Suppressor macrophage (primary cell): ENCODE measurements around the gene INPPL1.
"Not testable (repeated sequence)": the region's sequence is repeated elsewhere in the genome, so short reads cannot be mapped to it uniquely, and the experiment has no call there.

Experiments
- DNase-seq, 4 experiments: peaks; one replicate each; pipeline ENCODE4 v3.0.0-alpha.2; 2020 to 2022
- total RNA-seq, 17 experiments: gene quantifications; one replicate each; lab custom pipeline; 2026; ENCODE audit warnings: mixed read lengths in 6 of 17, inconsistent platforms in 3 of 17; lab: John Stamatoyannopoulos, UW

The INPPL1 gene
- 59.3 to 265 (median 146) reads per million in 17 experiments for total RNA-seq

- peak in 2 of 4 experiments; percentile 43 to 70 for DNase-seq
These were observed at the start of gene INPPL1 for GRCh38 chr11:72224564-72225410. INPPL1 (plus strand) TSS chr11:72224767; CDS start chr11:72224985, 218 bp downstream.

- DNase-seq = no peak
These were observed 46.9 kb upstream of the INPPL1 start for GRCh38 chr11:72177656-72178055.

- DNase-seq = no peak
These were observed 45.3 kb upstream of the INPPL1 start for GRCh38 chr11:72179049-72179803.

GRCh38 chr11:72179804-72180396 lies 44.7 kb upstream of the INPPL1 start:
- no peak for DNase-seq

GRCh38 chr11:72180892-72181552 lies 43.5 kb upstream of the INPPL1 start:
- not testable (repeated sequence) for DNase-seq

- DNase-seq = not testable (repeated sequence)
These were observed 43.0 kb upstream of the INPPL1 start for GRCh38 chr11:72181553-72181958.

GRCh38 chr11:72188267-72188666 lies 36.3 kb upstream of the INPPL1 start:
- DNase-seq = no peak

GRCh38 chr11:72189455-72190250 lies 34.9 kb upstream of the INPPL1 start:
- no peak for DNase-seq

- no peak for DNase-seq
These were observed 33.9 kb upstream of the INPPL1 start for GRCh38 chr11:72190631-72191071.

- peak; percentile 36 to 63 (median 56) for DNase-seq
These were observed 32.6 kb upstream of the INPPL1 start, which contains the start of gene FOLR1 for GRCh38 chr11:72191961-72192381. FOLR1 (plus strand) TSS chr11:72192140; CDS start chr11:72192174, 34 bp downstream.

GRCh38 chr11:72195518-72196270 lies 28.9 kb upstream of the INPPL1 start:
- peak in 1 of 4 experiments; percentile 19 for DNase-seq

- DNase-seq = not testable (repeated sequence)
These were observed 23.1 kb upstream of the INPPL1 start for GRCh38 chr11:72201445-72201844.

- DNase-seq = no peak
These were observed 22.0 kb upstream of the INPPL1 start for GRCh38 chr11:72202571-72202970.

GRCh38 chr11:72203163-72203562 lies 21.4 kb upstream of the INPPL1 start:
- no peak for DNase-seq

- DNase-seq = peak in 2 of 4 experiments; percentile 41 to 57
These were observed 19.7 kb upstream of the INPPL1 start for GRCh38 chr11:72204886-72205285.

- DNase-seq = not testable (repeated sequence)
These were observed 17.8 kb upstream of the INPPL1 start for GRCh38 chr11:72206794-72207193.

GRCh38 chr11:72208281-72208680 lies 16.3 kb upstream of the INPPL1 start:
- peak; percentile 59 to 78 (median 65) for DNase-seq

GRCh38 chr11:72209101-72209500 lies 15.5 kb upstream of the INPPL1 start:
- peak; percentile 74 to 89 (median 88) for DNase-seq

- DNase-seq = no peak
These were observed 7.9 kb upstream of the INPPL1 start, which contains the start of gene FOLR2 for GRCh38 chr11:72216638-72217037. FOLR2 (plus strand) TSS chr11:72216794; CDS start chr11:72218585, 1,791 bp downstream.

- peak; percentile 37 to 80 (median 64) for DNase-seq
These were observed 6.7 kb upstream of the INPPL1 start for GRCh38 chr11:72217841-72218240.
